ENCODE measurements around the gene TMC3. TPM values are rescaled to one million over a fixed set of nuclear protein-coding genes. Genes with fewer than 3 reads are reported as not detected.

TMC3 gene
- total and polyA plus RNA-seq, 4 donors, result 0.03 TPM; not detected in 3

DNA sequence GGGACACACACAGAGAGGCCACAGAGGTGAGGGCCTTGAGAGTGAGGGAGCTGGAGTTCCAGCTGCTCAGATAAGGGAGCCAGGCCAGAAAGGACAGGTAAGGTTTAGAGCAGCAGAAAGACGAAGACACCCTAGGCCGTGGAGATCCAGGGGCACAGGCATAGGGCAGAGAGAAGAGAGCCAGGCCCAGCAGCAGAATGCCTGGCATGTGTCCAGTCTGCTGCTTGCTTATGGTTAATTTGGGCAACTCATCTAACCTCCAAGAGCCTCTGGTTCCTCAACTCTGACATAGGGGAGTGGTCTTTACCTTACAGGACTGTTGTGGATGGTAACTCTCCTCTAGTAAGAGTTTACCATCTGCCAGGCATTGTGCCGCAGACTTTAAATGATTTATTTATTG, 86.0 kb downstream of the TMC3 start:
- Histone ChIP-seq H3K27me3 (ENCODE audit: control insufficient read depth in 3 of 3, insufficient read depth in 3 of 3, low read length in 2 of 3) (no peaks in the 10 kb centered on the region), H3K9ac (ENCODE audit: insufficient read depth in 1 of 2, low read length in 2 of 2) (no peak overlapping the region), H3K9me3 (ENCODE audit: control insufficient read depth in 4 of 4, insufficient read depth in 3 of 4, low read length in 3 of 4) (no peaks in the 10 kb centered on the region), H3K27ac (ENCODE audit: low read depth in 1 of 2, low read length in 1 of 2) (no peak overlapping the region), H3K4me1 (ENCODE audit: control insufficient read depth in 5 of 5, insufficient read depth in 5 of 5, low read length in 5 of 5) (peaks cover 0 to 8% (median 0%) of the 10 kb centered on the region in 5 donors), H3K4me3 (no peak overlapping the region), H3K36me3 (ENCODE audit: control insufficient read depth in 4 of 4, insufficient read depth in 4 of 4, low read length in 4 of 4) (peaks cover 0 to 11% (median 1%) of the 10 kb centered on the region in 4 donors)
- ATAC-seq (ENCODE audit: insufficient read depth, low FRiP score), result no peak
- 91 to 93% methylated on average over 3 of the region's 3 CpGs for WGBS, 2 donors
- TF ChIP-seq, protein P1, sequence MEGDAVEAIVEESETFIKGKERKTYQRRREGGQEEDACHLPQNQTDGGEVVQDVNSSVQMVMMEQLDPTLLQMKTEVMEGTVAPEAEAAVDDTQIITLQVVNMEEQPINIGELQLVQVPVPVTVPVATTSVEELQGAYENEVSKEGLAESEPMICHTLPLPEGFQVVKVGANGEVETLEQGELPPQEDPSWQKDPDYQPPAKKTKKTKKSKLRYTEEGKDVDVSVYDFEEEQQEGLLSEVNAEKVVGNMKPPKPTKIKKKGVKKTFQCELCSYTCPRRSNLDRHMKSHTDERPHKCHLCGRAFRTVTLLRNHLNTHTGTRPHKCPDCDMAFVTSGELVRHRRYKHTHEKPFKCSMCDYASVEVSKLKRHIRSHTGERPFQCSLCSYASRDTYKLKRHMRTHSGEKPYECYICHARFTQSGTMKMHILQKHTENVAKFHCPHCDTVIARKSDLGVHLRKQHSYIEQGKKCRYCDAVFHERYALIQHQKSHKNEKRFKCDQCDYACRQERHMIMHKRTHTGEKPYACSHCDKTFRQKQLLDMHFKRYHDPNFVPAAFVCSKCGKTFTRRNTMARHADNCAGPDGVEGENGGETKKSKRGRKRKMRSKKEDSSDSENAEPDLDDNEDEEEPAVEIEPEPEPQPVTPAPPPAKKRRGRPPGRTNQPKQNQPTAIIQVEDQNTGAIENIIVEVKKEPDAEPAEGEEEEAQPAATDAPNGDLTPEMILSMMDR (IDR thresholded peaks at IDR 0.05; ENCODE audit: control extremely low read depth, extremely low read depth), result no peak
- DNase-seq, result peak in 1 of 3 donors; percentile 10

DNA sequence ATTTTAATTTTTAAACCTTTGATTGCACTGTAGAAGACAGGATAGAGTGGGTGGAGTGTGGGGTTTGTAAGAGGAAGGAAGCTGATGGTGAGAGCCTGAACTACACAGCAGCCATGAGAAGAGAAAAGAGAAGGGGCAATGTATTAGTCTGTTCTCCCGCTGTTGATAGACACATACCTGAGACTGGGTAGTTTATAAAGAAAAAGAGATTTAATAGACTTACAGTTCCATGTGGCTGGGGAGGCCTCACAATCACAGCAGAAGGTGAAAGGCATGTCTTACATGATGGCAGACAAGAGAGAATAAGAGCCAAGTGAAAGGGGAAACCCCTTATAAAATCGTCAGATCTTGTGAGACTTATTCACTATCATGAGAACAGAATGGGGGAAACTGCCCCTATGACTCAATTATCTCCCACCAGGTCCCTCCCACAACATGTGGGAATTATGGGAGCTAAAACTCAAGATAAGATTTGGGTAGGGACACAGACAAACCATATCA, 87.3 kb downstream of the TMC3 start:
- 31 to 63% methylated on average over 2 of the region's 2 CpGs for WGBS, 2 donors
- H3K9me3 ChIP-seq (ENCODE audit: control insufficient read depth in 4 of 4, insufficient read depth in 3 of 4, low read length in 3 of 4), result no peaks in the 10 kb centered on the region
- TF ChIP-seq, protein P1 (IDR thresholded peaks at IDR 0.05; ENCODE audit: control extremely low read depth, extremely low read depth), result no peak
- ATAC-seq (ENCODE audit: insufficient read depth, low FRiP score), result no peak
- peaks cover 0 to 10% (median 1%) of the 10 kb centered on the region in 4 donors for H3K36me3 ChIP-seq (ENCODE audit: control insufficient read depth in 4 of 4, insufficient read depth in 4 of 4, low read length in 4 of 4)
- no peaks in the 10 kb centered on the region for H3K27me3 ChIP-seq (ENCODE audit: control insufficient read depth in 3 of 3, insufficient read depth in 3 of 3, low read length in 2 of 3)
- H3K4me1 ChIP-seq (ENCODE audit: control insufficient read depth in 5 of 5, insufficient read depth in 5 of 5, low read length in 5 of 5), result peaks cover 0 to 8% (median 0%) of the 10 kb centered on the region in 5 donors
- H3K9ac ChIP-seq (ENCODE audit: insufficient read depth in 1 of 2, low read length in 2 of 2), result no peak overlapping the region
- H3K27ac ChIP-seq (ENCODE audit: low read depth in 1 of 2, low read length in 1 of 2), result no peak overlapping the region
- no peak overlapping the region for H3K4me3 ChIP-seq
- no peak for DNase-seq

DNA sequence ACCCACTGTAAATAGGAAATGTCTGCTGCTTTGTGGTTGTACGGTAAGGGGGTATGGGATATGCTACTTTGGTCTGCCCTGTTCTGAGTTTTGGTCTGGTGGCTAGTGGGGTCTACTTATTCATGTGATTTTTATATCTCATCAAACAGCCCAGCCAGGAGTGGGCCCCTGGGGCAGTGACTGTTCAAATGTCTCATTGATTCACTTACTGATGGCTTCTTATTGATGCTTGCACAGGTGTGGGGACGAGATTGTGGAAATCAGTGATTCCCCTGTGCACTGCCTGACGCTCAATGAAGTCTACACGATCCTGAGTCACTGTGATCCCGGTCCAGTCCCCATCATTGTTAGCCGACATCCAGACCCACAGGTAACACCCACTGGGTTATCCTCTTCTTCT, 88.6 kb downstream of the TMC3 start:
- Histone ChIP-seq H3K27me3 (ENCODE audit: control insufficient read depth in 3 of 3, insufficient read depth in 3 of 3, low read length in 2 of 3) (no peaks in the 10 kb centered on the region), H3K27ac (ENCODE audit: low read depth in 1 of 2, low read length in 1 of 2) (no peak overlapping the region), H3K9ac (ENCODE audit: insufficient read depth in 1 of 2, low read length in 2 of 2) (no peak overlapping the region), H3K4me1 (ENCODE audit: control insufficient read depth in 5 of 5, insufficient read depth in 5 of 5, low read length in 5 of 5) (peaks cover 0 to 8% (median 0%) of the 10 kb centered on the region in 5 donors), H3K9me3 (ENCODE audit: control insufficient read depth in 4 of 4, insufficient read depth in 3 of 4, low read length in 3 of 4) (no peaks in the 10 kb centered on the region), H3K36me3 (ENCODE audit: control insufficient read depth in 4 of 4, insufficient read depth in 4 of 4, low read length in 4 of 4) (peaks cover 0 to 8% (median 1%) of the 10 kb centered on the region in 4 donors), H3K4me3 (no peak overlapping the region)
- whole genome bisulfite sequencing, 2 donors, result 91 to 94% methylated on average over 6 of the region's 6 CpGs
- DNase-seq (peak in 1 of 3 donors; percentile 2), ATAC-seq (ENCODE audit: insufficient read depth, low FRiP score) (no peak)
- TF ChIP-seq, protein P1 (IDR thresholded peaks at IDR 0.05; ENCODE audit: control extremely low read depth, extremely low read depth), result no peak

Data from lung (tissue), 12 donors.